CD8-positive, alpha-beta memory T cell (primary cell): ENCODE measurements around the gene CABP4. TPM values are rescaled to one million over a fixed set of nuclear protein-coding genes. Genes with fewer than 3 reads are reported as not detected.
A peak's percentile ranks its signal among the peaks of the same experiment; 100 is the strongest.
"Not testable (repeated sequence)": the region's sequence is repeated elsewhere in the genome, so short reads cannot be mapped to it uniquely, and the experiment has no call there.

Experiments
- CTCF ChIA-PET: fragments of 350-600 bp; sonication (Branson Sonifier 250); formaldehyde crosslinking; loops from one replicate; lab custom pipeline; 2021; ENCODE audit warnings: antibody characterized with exemption; lab: Charles Lee
- POLR2A ChIA-PET: fragments of 350-600 bp; sonication (Branson Sonifier 250); formaldehyde crosslinking; loops from one replicate; lab custom pipeline; 2021; ENCODE audit warnings: antibody characterized with exemption; lab: Charles Lee
- DNase-seq, 5 donors: peaks; one replicate each; pipeline versions ENCODE4 v3.0.0 to v3.0.0-alpha.2; 2020 to 2022; ENCODE audit warnings: mixed read lengths in 1 of 5
- H3K27ac ChIP-seq: one replicate; pipeline ENCODE4 v1.7.0; 2013; ENCODE audit warnings: low read depth, mild to moderate bottlenecking, low read length, moderate library complexity
- H3K27me3 ChIP-seq: 2 replicates; pipeline ENCODE4 v1.7.0; 2013; ENCODE audit warnings: low read length, mild to moderate bottlenecking; ENCODE audit not compliant: insufficient read depth, poor library complexity, severe bottlenecking
- H3K36me3 ChIP-seq: 2 replicates; pipeline ENCODE4 v1.7.0; 2013; ENCODE audit warnings: mild to moderate bottlenecking, low read length, moderate library complexity; ENCODE audit not compliant: insufficient read depth
- H3K4me1 ChIP-seq: 2 replicates; pipeline ENCODE4 v1.7.0; 2013; ENCODE audit warnings: mild to moderate bottlenecking, low read length, moderate library complexity; ENCODE audit not compliant: insufficient read depth
- H3K4me3 ChIP-seq: 2 replicates; pipeline ENCODE4 v1.7.0; 2013; ENCODE audit warnings: mild to moderate bottlenecking, low read length
- H3K9me3 ChIP-seq: 2 replicates; pipeline ENCODE4 v1.7.0; 2013; ENCODE audit warnings: mild to moderate bottlenecking, low read length
- H3K27ac Mint-ChIP-seq, 8 donors: one replicate each; pipeline ENCODE4 v1.8.0; 2020 to 2021; ENCODE audit warnings: mixed read lengths in 8 of 8, mild to moderate bottlenecking in 6 of 8, inconsistent platforms in 3 of 8, moderate library complexity in 3 of 8
- H3K27me3 Mint-ChIP-seq, 2 donors: one replicate each; pipeline ENCODE4 v1.8.0; 2020 to 2021; ENCODE audit warnings: mixed read lengths in 2 of 2, mild to moderate bottlenecking in 1 of 2, moderate library complexity in 1 of 2
- H3K36me3 Mint-ChIP-seq, 3 donors: one replicate each; pipeline ENCODE4 v1.8.0; 2020 to 2021; ENCODE audit warnings: mixed read lengths in 3 of 3, inconsistent platforms in 1 of 3, mild to moderate bottlenecking in 1 of 3
- H3K4me1 Mint-ChIP-seq, 3 donors: one replicate each; pipeline ENCODE4 v1.8.0; 2020 to 2021; ENCODE audit warnings: mixed read lengths in 3 of 3, inconsistent platforms in 1 of 3, mild to moderate bottlenecking in 1 of 3
- H3K4me3 Mint-ChIP-seq, 7 donors: one replicate each; pipeline ENCODE4 v1.8.0; 2020 to 2021; ENCODE audit warnings: mixed read lengths in 7 of 7, mild to moderate bottlenecking in 6 of 7, moderate library complexity in 4 of 7, inconsistent platforms in 2 of 7
- H3K9me3 Mint-ChIP-seq, 5 donors: one replicate each; pipeline ENCODE4 v1.8.0; 2020 to 2022; ENCODE audit warnings: mixed read lengths in 5 of 5, mild to moderate bottlenecking in 3 of 5, moderate library complexity in 2 of 5, inconsistent platforms in 1 of 5
- polyA plus RNA-seq: library from polyadenylated mRNA; unstranded; fragments of 300-500 nt; fragmentation: Illumina TruSeq; gene quantifications from one replicate; pipeline ENCODE4 v1.2.3, GENCODE V29; 2021
- total RNA-seq, 2 experiments: library from RNA; stranded (reverse); gene quantifications; one replicate each; pipeline ENCODE4 v1.2.3, GENCODE V29; 2021

The CABP4 gene
- total and polyA plus RNA-seq, 3 experiments from 2014 or later = 0.28 to 0.36 (median 0.33) TPM

DNA sequence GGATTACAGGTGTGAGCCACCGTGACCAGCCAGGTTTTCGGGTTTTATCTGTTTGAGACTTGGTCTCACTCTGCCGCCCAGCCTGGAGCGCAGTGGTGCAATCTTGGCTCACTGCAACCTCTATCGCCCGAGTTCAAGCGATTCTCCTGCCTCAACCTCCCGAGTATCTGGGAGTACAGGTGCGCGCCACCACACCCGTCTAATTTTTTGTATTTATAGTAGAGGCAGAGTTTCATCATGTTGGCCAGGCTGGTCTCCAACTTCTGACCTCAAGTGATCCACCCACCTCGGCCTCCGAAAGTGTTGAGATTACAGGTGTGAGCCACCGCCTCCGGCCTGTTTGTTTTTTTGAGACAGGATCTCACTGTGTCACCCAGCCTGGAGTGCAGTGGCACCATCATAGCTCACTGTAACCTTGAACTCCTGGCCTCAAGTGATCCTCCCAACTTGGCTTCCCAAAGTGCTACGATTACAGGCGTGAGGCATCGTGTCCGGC is 27.7 kb upstream of the CABP4 start:
- not testable (repeated sequence) for H3K9me3 Mint-ChIP-seq, H3K9me3 ChIP-seq, DNase-seq, H3K27me3 ChIP-seq, H3K36me3 ChIP-seq, H3K27me3 Mint-ChIP-seq
- Histone ChIP-seq H3K27ac (peak overlapping the region; percentile 91), H3K4me1 (peaks cover 30% of the 10 kb centered on the region), H3K4me3 (peak overlapping the region; percentile 76)
- POLR2A ChIA-PET = interaction anchor here (0.7 to 3.6 kb wide), 7 partner anchors 9 to 36 kb away, joined by 3 to 39 read pairs (median 12); partner anchors contain the start of genes PPP1CA, PTPRCAP, RAD9A and TBC1D10C
- H3K36me3 Mint-ChIP-seq = peaks cover 0 to 25% (median 2%) of the 10 kb centered on the region in 3 donors
- peak overlapping the region; percentile 94 to 100 (median 99) for H3K4me3 Mint-ChIP-seq
- peaks cover 30 to 60% (median 32%) of the 10 kb centered on the region in 3 donors for H3K4me1 Mint-ChIP-seq
- peak overlapping the region; percentile 93 to 99 (median 98) for H3K27ac Mint-ChIP-seq
- CTCF ChIA-PET = interaction anchor here (1.0 to 2.8 kb wide), 5 partner anchors 10 to 42 kb away, joined by 3 to 18 read pairs (median 8); partner anchors contain the start of genes PPP1CA, PTPRCAP, TBC1D10C and TMEM134

DNA sequence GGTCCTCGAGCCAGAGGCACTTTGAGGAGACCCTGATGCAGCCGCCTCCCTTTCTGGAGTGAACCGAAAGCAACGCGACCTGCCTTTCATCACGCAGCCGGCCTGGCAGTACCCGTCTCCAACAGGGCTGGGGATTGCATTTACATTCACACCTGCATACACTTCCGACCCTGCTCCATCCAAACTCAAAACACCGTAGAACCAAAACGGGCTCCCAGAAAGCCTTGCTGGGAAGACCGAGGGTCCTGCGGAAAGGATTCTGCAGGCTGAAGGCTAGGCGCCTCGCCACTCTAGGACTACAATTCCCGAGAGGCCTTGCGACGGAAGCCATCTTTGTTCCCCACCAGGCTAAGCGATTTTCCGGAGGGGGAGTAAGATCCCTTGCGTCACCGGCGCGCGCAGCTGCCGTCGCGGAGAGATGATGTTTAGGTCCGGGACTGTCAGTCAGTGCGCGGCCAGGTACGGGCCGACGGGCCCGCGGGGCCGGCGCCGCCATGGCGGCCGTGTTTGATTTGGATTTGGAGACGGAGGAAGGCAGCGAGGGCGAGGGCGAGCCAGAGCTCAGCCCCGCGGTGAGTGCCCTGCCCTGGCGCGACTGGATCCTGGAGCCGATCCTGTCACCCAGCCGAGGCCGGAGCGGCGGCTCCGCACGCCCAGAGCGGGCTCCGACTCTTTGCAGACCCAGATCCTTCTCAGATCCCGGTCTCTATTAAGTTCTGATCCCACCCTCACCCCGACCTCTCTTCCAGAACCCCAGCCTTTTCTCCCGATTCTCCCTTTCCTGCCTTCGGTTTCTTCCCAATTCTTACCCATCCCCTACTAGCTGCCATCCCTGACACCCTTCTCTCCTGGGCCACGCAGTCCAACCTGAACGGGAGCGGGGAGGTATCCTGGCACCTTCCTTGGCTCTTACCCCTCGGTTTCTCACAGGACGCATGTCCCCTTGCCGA is 26.8 kb upstream of the CABP4 start, which contains the start of gene RPS6KB2:
TSS of gene RPS6KB2 (plus strand) at position 443 of the 950 bp plus-strand sequence. CDS start at position 495, 52 bp downstream.
- H3K4me3 Mint-ChIP-seq = peak within 1 kb of the TSS; percentile 94 to 100 (median 99)
- H3K27me3 Mint-ChIP-seq = peaks cover 0 to 6% of the 10 kb centered on the region in 2 donors
- peaks cover 25 to 61% (median 31%) of the 10 kb centered on the region in 3 donors for H3K4me1 Mint-ChIP-seq
- Histone ChIP-seq H3K27me3 (no peaks in the 10 kb centered on the region), H3K9me3 (no peaks in the 10 kb centered on the region), H3K4me3 (peak within 1 kb of the TSS; percentile 76), H3K36me3 (peaks cover 14% of the 10 kb centered on the region), H3K4me1 (peaks cover 39% of the 10 kb centered on the region), H3K27ac (peak within 1 kb of the TSS; percentile 91)
- H3K9me3 Mint-ChIP-seq = no peaks in the 10 kb centered on the region
- ChIA-PET CTCF (interaction anchor here (1.0 to 2.8 kb wide), 10 partner anchors 9 to 166 kb away, joined by 3 to 18 read pairs (median 4); partner anchors contain the start of genes PPP1CA, PTPRCAP, TBC1D10C and TMEM134), POLR2A (interaction anchor here (0.6 to 3.6 kb wide), 14 partner anchors 8 to 143 kb away, joined by 3 to 39 read pairs (median 6); partner anchors contain the start of genes CABP4, CLCF1, PITPNM1 and PPP1CA)
- peak; percentile 96 to 99 (median 99) for DNase-seq
- peak within 1 kb of the TSS; percentile 93 to 99 (median 98) for H3K27ac Mint-ChIP-seq
- peaks cover 0 to 34% (median 2%) of the 10 kb centered on the region in 3 donors for H3K36me3 Mint-ChIP-seq

DNA sequence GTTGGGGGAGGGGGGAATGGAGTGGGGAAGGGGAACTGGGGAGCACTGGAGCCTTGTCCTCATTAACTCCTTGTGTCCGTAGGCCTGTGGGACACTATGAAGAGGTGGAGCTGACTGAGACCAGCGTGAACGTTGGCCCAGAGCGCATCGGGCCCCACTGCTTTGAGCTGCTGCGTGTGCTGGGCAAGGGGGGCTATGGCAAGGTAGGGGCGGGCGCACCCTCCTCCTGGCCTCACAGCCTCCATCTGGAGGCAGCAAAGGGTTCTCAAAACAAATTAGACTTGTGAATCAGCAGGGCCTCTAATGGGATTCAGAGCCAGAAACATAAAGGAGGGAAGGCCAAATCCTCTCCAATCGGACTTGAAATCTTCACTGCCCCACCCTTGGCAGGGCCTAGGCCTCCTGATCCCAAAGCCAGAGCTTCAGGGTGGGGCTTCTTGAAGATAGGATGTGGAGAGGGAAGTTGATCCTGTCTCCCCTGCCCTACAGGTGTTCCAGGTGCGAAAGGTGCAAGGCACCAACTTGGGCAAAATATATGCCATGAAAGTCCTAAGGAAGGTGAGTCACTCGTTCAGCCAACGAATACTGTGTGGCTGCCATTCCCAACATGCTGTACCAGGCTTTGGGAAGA is 26.0 kb upstream of the CABP4 start:
- POLR2A ChIA-PET = interaction anchor here (0.5 to 3.6 kb wide), 12 partner anchors 9 to 144 kb away, joined by 3 to 39 read pairs (median 7); partner anchors contain the start of genes CABP4, PITPNM1, PPP1CA and PTPRCAP
- H3K27me3 Mint-ChIP-seq = peaks cover 0 to 6% of the 10 kb centered on the region in 2 donors
- peak overlapping the region; percentile 93 to 99 (median 98) for H3K27ac Mint-ChIP-seq
- Histone ChIP-seq H3K27ac (peak overlapping the region; percentile 91), H3K9me3 (no peaks in the 10 kb centered on the region), H3K4me1 (peaks cover 47% of the 10 kb centered on the region), H3K36me3 (peaks cover 14% of the 10 kb centered on the region), H3K27me3 (no peaks in the 10 kb centered on the region), H3K4me3 (peak overlapping the region; percentile 76)
- H3K4me3 Mint-ChIP-seq = peak overlapping the region; percentile 94 to 100 (median 99)
- CTCF ChIA-PET = interaction anchor here (1.0 to 2.8 kb wide), 8 partner anchors 8 to 167 kb away, joined by 3 to 18 read pairs (median 4); partner anchors contain the start of genes PPP1CA, PTPRCAP and TBC1D10C
- peaks cover 33 to 69% (median 38%) of the 10 kb centered on the region in 3 donors for H3K4me1 Mint-ChIP-seq
- H3K9me3 Mint-ChIP-seq = no peaks in the 10 kb centered on the region
- no peak for DNase-seq
- peaks cover 0 to 39% (median 2%) of the 10 kb centered on the region in 3 donors for H3K36me3 Mint-ChIP-seq

DNA sequence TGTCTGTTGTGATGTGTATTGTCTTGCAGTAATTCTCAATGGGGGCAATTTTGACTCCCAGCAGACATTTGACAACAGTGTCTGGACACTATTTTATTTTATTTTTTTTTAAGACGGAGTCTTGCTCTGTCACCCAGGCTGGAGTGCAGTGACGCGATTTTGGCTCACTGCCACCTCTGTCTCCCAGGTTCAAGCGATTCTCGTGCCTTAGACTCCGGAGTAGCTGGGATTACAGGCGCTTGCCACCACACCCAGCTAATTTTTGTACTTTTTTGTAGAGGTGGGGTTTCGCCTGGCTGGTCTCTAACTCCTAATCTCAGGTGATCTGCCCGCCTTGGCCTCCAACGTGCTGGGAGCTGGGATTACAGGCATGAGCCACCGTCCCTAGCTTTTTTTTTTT is 25.4 kb upstream of the CABP4 start:
- Mint-ChIP-seq H3K4me3 (peak overlapping the region; percentile 53 to 99 (median 99)), H3K9me3 (no peaks in the 10 kb centered on the region), H3K27ac (peak overlapping the region in 6 of 8 donors; percentile 11 to 99 (median 62)), H3K27me3 (peaks cover 0 to 6% of the 10 kb centered on the region in 2 donors), H3K4me1 (peaks cover 36 to 74% (median 43%) of the 10 kb centered on the region in 3 donors), H3K36me3 (peaks cover 0 to 45% (median 2%) of the 10 kb centered on the region in 3 donors)
- Histone ChIP-seq H3K4me3 (no peak overlapping the region), H3K9me3 (no peaks in the 10 kb centered on the region), H3K4me1 (peaks cover 53% of the 10 kb centered on the region), H3K27ac (peak overlapping the region; percentile 91), H3K27me3 (no peaks in the 10 kb centered on the region), H3K36me3 (peaks cover 14% of the 10 kb centered on the region)
- POLR2A ChIA-PET = interaction anchor here (0.5 to 10.1 kb wide), 7 partner anchors 8 to 56 kb away, joined by 3 to 203 read pairs (median 20); partner anchors contain the start of genes CORO1B, PPP1CA, PTPRCAP and TBC1D10C
- CTCF ChIA-PET = interaction anchor here (0.9 to 2.8 kb wide), 4 partner anchors 7 to 29 kb away, joined by 3 to 18 read pairs (median 6); partner anchors contain the start of genes PTPRCAP and TBC1D10C
- no peak for DNase-seq

DNA sequence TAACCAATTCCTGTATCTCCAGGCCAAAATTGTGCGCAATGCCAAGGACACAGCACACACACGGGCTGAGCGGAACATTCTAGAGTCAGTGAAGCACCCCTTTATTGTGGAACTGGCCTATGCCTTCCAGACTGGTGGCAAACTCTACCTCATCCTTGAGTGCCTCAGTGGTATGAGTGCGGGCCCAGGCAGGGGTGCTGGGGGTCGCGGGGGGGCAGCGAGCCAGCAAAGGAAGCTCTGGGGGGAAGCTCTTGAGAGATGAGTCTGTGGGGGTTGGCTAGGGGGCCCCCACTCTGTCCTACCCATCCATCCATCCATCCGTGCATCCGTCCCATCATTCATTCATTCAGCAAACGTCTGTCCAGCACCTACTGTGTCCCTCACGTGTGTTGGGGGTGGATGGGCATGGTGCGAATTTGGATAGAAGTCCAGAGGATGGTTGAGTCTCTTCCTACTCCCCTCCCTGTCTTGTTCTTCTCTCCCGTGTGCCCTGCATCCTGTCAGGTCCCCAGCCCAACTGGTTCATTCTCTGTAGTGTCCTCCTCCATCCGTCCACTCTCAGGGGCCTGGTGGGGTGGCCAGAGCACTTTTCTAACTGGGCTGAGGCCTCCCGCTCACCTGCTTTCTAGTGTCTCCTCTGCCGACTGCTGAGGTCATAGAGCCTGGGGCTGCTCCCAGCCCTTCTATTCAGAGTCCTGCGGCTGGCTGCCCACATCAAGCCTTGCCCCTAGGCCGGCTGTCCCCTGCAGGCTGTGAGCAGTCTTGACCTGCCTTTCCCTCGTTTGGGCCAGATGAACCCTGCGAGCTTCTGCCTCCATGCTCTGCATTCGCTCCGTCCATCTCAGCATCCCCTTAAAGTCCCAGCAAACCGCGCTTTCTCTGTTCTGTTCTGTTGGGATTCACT is 23.6 kb upstream of the CABP4 start:
- Mint-ChIP-seq H3K27me3 (peaks cover 0 to 5% of the 10 kb centered on the region in 2 donors), H3K36me3 (peaks cover 0 to 57% (median 6%) of the 10 kb centered on the region in 3 donors), H3K4me3 (peak overlapping the region in 6 of 7 donors; percentile 18 to 83 (median 38)), H3K4me1 (peaks cover 45 to 86% (median 48%) of the 10 kb centered on the region in 3 donors), H3K9me3 (no peaks in the 10 kb centered on the region), H3K27ac (peak overlapping the region; percentile 62 to 97 (median 81))
- POLR2A ChIA-PET = interaction anchor here (0.8 to 10.1 kb wide), 5 partner anchors 14 to 37 kb away, joined by 3 to 203 read pairs (median 3); partner anchors contain the start of genes PPP1CA, TBC1D10C and TMEM134
- no peaks in the 10 kb centered on the region for H3K27me3 ChIP-seq
- DNase-seq = no peak
- CTCF ChIA-PET = interaction anchor here (0.8 to 4.5 kb wide), 6 partner anchors 8 to 51 kb away, joined by 3 to 23 read pairs (median 3); partner anchors contain the start of genes AIP, PPP1CA and TBC1D10C
- H3K9me3 ChIP-seq = no peaks in the 10 kb centered on the region
- peaks cover 25% of the 10 kb centered on the region for H3K36me3 ChIP-seq
- no peak overlapping the region for H3K27ac ChIP-seq
- no peak overlapping the region for H3K4me3 ChIP-seq
- peaks cover 69% of the 10 kb centered on the region for H3K4me1 ChIP-seq

DNA sequence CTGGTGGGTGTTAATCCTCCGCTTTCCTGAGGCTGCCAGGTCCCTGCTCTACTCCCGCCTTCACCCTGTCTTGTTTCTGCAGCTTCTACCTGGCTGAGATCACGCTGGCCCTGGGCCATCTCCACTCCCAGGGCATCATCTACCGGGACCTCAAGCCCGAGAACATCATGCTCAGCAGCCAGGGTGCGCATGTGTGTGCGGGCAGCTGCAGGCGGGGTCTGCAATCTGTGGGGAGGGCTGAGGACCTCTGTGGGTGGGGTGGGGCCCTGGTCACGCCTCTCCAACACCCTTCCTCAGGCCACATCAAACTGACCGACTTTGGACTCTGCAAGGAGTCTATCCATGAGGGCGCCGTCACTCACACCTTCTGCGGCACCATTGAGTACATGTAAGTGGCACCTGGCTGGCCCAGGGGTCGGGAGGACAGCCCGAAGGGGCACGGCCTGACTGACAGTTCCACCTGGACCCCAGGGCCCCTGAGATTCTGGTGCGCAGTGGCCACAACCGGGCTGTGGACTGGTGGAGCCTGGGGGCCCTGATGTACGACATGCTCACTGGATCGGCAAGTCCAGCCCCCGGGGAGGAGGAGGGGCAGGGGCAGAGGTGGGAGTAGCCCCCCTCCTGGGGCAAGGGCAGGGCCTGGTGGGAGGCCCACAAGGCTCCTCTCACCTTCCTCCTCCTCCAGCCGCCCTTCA is 22.4 kb upstream of the CABP4 start:
- Mint-ChIP-seq H3K36me3 (peaks cover 0 to 67% (median 6%) of the 10 kb centered on the region in 3 donors), H3K27me3 (peaks cover 0 to 3% of the 10 kb centered on the region in 2 donors), H3K4me1 (peaks cover 37 to 83% (median 40%) of the 10 kb centered on the region in 3 donors), H3K4me3 (peak overlapping the region in 4 of 7 donors; percentile 54 to 81 (median 56)), H3K9me3 (no peaks in the 10 kb centered on the region), H3K27ac (peak overlapping the region in 6 of 8 donors; percentile 71 to 97 (median 80))
- H3K27ac ChIP-seq = no peak overlapping the region
- no peaks in the 10 kb centered on the region for H3K9me3 ChIP-seq
- DNase-seq = no peak
- no peak overlapping the region for H3K4me3 ChIP-seq
- no peaks in the 10 kb centered on the region for H3K27me3 ChIP-seq
- peaks cover 25% of the 10 kb centered on the region for H3K36me3 ChIP-seq
- H3K4me1 ChIP-seq = peaks cover 62% of the 10 kb centered on the region
- CTCF ChIA-PET = interaction anchor here (0.9 to 4.5 kb wide), 7 partner anchors 20 to 72 kb away, joined by 3 to 23 read pairs (median 3); partner anchors contain the start of genes AIP, PPP1CA, RAD9A and TBC1D10C
- POLR2A ChIA-PET = interaction anchor here (0.5 to 10.1 kb wide), 7 partner anchors 11 to 59 kb away, joined by 3 to 203 read pairs (median 5); partner anchors contain the start of genes PPP1CA and TBC1D10C
